Lower lobe of right lung (tissue), 2 donors: ENCODE results near the gene PPFIA4. TPM values are rescaled to one million over a fixed set of nuclear protein-coding genes. Genes with fewer than 3 reads are reported as not detected.
A peak's percentile ranks its signal among the peaks of the same experiment; 100 is the strongest.
"Not testable (repeated sequence)": the region's sequence is repeated elsewhere in the genome, so short reads cannot be mapped to it uniquely, and the experiment has no call there.

ENCODE experiments used
- ATAC-seq, 2 donors: fragments of 200-7000 bp; cut with Tn5 transposase; one replicate each; pipeline ENCODE4 v1.9.1; 2020 to 2022; ENCODE audit warnings: mild to moderate bottlenecking in 2 of 2, moderate library complexity in 2 of 2
- DNase-seq: peaks from one replicate; pipeline ENCODE4 v3.0.0-alpha.2; 2020
- H3K27ac ChIP-seq: fragments of 200-600 bp; one replicate; pipeline ENCODE4 v1.8.0; 2022
- H3K27me3 ChIP-seq: fragments of 200-600 bp; one replicate; pipeline ENCODE4 v1.8.0; 2022; ENCODE audit warnings: low read depth
- H3K36me3 ChIP-seq: fragments of 200-600 bp; one replicate; pipeline ENCODE4 v1.8.0; 2022; ENCODE audit warnings: mild to moderate bottlenecking
- H3K4me1 ChIP-seq: fragments of 200-600 bp; one replicate; pipeline ENCODE4 v1.8.0; 2022
- H3K4me3 ChIP-seq: fragments of 200-600 bp; one replicate; pipeline ENCODE4 v1.8.0; 2022; ENCODE audit warnings: mild to moderate bottlenecking
- H3K9me3 ChIP-seq: fragments of 200-600 bp; one replicate; pipeline ENCODE4 v1.8.0; 2022
- intact Hi-C: fragments of 100-400 bp; cut with DNase I; formaldehyde crosslinking; loops from one replicate; pipeline ENCODE4 v1.11.0; 2022
- long read RNA-seq: library from polyadenylated mRNA; unstranded; transcript quantifications from one replicate; pipeline ENCODE4 v2.0.0, GENCODE V29; 2021
- total RNA-seq: library from RNA; stranded (reverse); fragmentation: NEBNext Ultra II Directional; extraction: Animal tissue kit (Norgen Biotek cat#: 25700); gene quantifications from one replicate; pipeline ENCODE4 v1.2.1, GENCODE V29; 2021
- TF ChIP-seq, protein P1 (sequence below): fragments of 200-600 bp; IDR thresholded peaks from one replicate; pipeline ENCODE4 v1.8.0; 2022; ENCODE audit warnings: antibody characterized with exemption, mild to moderate bottlenecking
- donor health status: DM: no; HTN: yes; CAD: no; lungs with severe emphysema.

The PPFIA4 gene
- total RNA-seq: 1.3 TPM
- long read RNA-seq, partial matches to known transcripts: 0 of 2 reads
- long read RNA-seq, other reads (novel, unspliced or antisense): 2 of 2 reads

DNA sequence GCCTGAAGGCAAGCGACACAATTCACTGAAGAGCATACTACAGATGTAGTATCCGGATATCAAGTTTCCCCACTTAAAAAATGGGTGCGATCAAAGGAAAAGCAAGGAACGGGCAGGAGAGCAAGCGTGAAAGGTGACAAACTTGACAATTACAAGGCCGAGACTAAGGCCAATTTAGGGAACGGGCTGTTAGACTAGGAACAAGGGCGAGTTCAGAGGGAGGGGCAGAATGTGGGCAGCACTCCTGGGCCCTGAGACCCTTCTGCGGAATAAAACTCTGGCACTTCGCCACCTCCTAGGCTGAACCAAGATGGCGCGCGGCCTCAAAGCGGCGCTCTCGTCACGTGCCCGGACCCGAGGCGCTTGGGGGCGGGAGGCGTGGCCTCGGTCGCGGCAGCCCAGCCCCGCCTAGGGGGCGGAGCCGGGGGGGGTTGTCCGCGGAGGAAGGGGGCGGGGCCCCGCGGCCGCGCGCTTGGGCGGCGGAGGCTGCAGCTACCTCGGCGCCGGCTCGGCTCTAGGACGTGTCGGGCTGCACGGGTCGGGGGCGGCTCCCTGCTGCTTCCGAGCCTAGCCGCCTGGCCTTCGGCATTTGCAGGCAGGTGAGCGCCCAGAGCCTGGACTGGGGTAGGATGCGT lies at the start of gene PPFIA4:
TSS of gene PPFIA4 (plus strand) at position 461 of the 635 bp plus-strand sequence. CDS start 12,518 bp downstream, outside the sequence.
- H3K27ac ChIP-seq: peak within 1 kb of the TSS; percentile 47
- intact Hi-C loops: no loop called here
- DNase-seq: peak; percentile 90

DNA sequence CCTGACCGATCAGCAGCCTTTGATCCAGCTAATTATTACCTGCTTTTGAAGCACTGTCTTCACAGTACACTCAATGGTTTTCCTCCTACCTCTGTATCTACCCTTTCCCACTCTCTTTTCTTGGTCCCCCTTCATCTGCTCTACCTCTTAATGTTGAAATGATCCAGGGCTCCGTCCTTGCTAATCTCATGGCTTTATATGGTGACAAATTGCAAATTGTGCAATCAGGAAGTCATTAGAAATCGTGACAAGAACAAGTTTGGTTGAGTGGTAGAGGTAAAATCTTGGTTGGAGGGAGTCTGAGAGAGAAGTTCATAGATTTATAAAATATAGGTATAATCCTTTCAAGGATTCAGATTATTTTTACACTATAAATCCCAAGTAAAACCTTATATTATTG lies 49.7 kb upstream of the PPFIA4 start:
- intact Hi-C loops: no loop called here
- H3K27me3 ChIP-seq: no peaks in the 10 kb centered on the region
- H3K4me3 ChIP-seq: no peak overlapping the region
- TF ChIP-seq, protein P1, sequence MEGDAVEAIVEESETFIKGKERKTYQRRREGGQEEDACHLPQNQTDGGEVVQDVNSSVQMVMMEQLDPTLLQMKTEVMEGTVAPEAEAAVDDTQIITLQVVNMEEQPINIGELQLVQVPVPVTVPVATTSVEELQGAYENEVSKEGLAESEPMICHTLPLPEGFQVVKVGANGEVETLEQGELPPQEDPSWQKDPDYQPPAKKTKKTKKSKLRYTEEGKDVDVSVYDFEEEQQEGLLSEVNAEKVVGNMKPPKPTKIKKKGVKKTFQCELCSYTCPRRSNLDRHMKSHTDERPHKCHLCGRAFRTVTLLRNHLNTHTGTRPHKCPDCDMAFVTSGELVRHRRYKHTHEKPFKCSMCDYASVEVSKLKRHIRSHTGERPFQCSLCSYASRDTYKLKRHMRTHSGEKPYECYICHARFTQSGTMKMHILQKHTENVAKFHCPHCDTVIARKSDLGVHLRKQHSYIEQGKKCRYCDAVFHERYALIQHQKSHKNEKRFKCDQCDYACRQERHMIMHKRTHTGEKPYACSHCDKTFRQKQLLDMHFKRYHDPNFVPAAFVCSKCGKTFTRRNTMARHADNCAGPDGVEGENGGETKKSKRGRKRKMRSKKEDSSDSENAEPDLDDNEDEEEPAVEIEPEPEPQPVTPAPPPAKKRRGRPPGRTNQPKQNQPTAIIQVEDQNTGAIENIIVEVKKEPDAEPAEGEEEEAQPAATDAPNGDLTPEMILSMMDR: no peak
- no peak overlapping the region for H3K27ac ChIP-seq
- ATAC-seq (no peak), DNase-seq (no peak)
- no peaks in the 10 kb centered on the region for H3K9me3 ChIP-seq
- H3K36me3 ChIP-seq: no peaks in the 10 kb centered on the region
- no peaks in the 10 kb centered on the region for H3K4me1 ChIP-seq

More for the DNA sequence above, at the start of gene PPFIA4:
- TF ChIP-seq, protein P1: no peak
- H3K9me3 ChIP-seq: no peaks in the 10 kb centered on the region
- peak; percentile 97 for ATAC-seq
- H3K36me3 ChIP-seq: peaks cover 33% of the 10 kb centered on the region
- peaks cover 5% of the 10 kb centered on the region for H3K27me3 ChIP-seq
- peaks cover 9% of the 10 kb centered on the region for H3K4me1 ChIP-seq
- peak within 1 kb of the TSS; percentile 64 for H3K4me3 ChIP-seq

DNA sequence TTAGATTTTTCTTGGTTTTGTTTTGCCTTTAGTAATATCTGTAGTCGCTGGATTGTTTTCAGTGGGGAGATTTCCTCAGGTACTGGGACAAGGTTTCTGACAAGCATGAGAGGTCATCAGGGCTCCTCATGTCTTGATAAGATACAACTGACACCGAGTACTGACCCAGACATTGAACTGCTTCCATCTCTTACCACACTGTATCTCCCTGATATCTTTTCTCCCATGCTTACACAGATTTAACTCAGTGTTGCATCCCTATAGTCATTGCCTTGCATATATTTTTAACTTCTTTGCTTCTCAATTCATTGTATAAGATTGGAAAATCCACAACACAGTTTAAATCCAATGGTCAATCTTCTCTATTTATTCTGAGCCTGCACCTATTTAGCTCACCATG lies 46.8 kb upstream of the PPFIA4 start:
- no peaks in the 10 kb centered on the region for H3K4me1 ChIP-seq
- no peak overlapping the region for H3K4me3 ChIP-seq
- intact Hi-C loops: no loop called here
- no peak for DNase-seq
- TF ChIP-seq, protein P1: no peak
- H3K9me3 ChIP-seq: no peaks in the 10 kb centered on the region
- no peak overlapping the region for H3K27ac ChIP-seq
- no peaks in the 10 kb centered on the region for H3K36me3 ChIP-seq
- no peak for ATAC-seq
- no peaks in the 10 kb centered on the region for H3K27me3 ChIP-seq

DNA sequence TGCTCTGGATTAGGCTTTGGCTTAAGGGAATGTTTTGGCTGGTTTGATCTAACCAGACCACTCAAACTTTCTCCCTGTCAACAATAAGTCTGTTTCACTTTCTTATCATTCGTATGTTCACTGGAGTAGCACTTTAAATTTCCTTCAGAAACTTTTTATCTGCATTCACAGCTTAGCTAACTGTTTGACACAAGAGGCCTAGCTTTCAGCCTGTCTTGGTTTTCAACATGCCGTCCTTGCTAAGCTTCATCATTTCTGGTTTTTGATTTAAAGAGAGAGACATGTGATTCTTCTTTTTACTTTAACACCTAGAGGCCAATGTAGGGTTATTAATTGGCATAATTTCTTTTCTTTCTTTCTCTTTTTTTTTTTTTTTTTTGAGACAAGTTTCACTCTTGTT lies 44.4 kb upstream of the PPFIA4 start:
- Histone ChIP-seq H3K27me3 (no peaks in the 10 kb centered on the region), H3K36me3 (no peaks in the 10 kb centered on the region), H3K4me1 (no peaks in the 10 kb centered on the region), H3K4me3 (no peak overlapping the region), H3K9me3 (no peaks in the 10 kb centered on the region), H3K27ac (no peak overlapping the region)
- intact Hi-C loops: no loop called here
- TF ChIP-seq, protein P1: no peak
- ATAC-seq: peak in 1 of 2 donors; percentile 40
- no peak for DNase-seq

DNA sequence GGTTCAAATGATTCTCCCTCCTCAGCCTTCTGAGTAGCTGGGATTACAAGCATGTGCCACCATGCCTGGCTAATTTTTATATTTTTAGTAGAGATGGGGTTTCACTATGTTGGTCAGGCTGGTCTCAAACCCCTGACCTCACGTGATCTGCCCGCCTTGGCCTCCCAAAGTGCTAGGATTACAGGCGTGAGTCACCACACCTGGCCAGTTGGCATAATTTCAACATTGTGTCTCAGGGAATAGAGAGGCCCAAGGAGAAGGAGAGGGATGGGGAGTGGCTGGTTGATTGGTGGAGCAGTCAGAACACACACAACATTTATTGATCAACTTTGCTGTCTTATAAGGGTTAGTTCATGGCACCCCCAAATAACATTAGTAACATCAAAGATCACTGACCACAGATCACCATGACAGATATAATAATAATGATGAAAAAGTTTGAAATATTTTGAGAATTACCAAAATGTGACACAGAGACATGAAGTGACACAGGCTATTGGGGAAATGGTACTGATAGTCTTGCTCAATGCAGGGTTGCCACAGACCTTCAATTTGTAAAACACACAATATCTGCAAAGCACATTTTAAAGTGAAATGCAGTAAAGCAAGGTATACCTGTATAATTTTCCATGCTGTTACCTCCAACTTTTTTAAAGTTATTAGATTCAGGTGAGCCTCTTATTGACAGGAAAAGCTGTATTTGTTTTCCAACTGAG lies 43.4 kb upstream of the PPFIA4 start:
- no peak overlapping the region for H3K4me3 ChIP-seq
- no peaks in the 10 kb centered on the region for H3K27me3 ChIP-seq
- intact Hi-C loops: no loop called here
- TF ChIP-seq, protein P1: no peak
- ATAC-seq: no peak
- H3K4me1 ChIP-seq: no peaks in the 10 kb centered on the region
- no peak overlapping the region for H3K27ac ChIP-seq
- DNase-seq: no peak
- no peaks in the 10 kb centered on the region for H3K36me3 ChIP-seq
- no peaks in the 10 kb centered on the region for H3K9me3 ChIP-seq

DNA sequence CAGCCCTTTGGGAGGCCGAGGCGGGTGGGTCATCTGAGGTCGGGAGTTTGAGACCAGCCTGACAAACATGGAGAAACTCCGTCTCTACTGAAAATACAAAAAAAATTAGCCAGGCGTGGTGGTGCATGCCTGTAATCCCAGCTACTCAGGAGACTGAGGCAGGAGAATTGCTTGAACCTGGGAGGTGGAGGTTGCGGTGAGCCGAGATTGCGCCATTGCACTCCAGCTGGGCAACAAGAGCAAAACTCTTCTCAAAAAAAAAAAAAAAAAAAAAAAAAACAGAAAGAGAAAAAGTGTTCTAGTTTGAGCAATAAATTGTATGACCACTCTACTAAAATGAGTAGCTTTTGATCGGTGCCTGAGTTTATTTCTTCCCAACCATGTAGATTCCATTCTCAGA lies 40.2 kb upstream of the PPFIA4 start:
- H3K36me3 ChIP-seq, H3K27ac ChIP-seq, H3K9me3 ChIP-seq, H3K4me1 ChIP-seq, DNase-seq, ATAC-seq, H3K4me3 ChIP-seq, intact Hi-C loops, H3K27me3 ChIP-seq: not testable (repeated sequence)
